ENCODE results near the gene RNLS.

GRCh38 chr10:88620441-88620840, 37.3 kb upstream of the RNLS start:
- TF ChIP-seq CTCF (IDR thresholded peaks at IDR 0.05; ENCODE audit: insufficient read depth, low read length, poor library complexity, severe bottlenecking) (no peak), EZH2phosphoT487 (conservative IDR thresholded peaks at IDR 0.05; ENCODE audit: low read length) (no peak)
